Fibroblast of lung (primary cell): ENCODE measurements around the gene UNG.

Source experiments
- CTCF ChIP-seq, 2 donors: IDR thresholded peaks in 1 of 2; conservative IDR thresholded peaks in 1 of 2; 1 replicate in 1 of 2; 2 replicates in 1 of 2; pipeline ENCODE4 v1.5.1; 2011 to 2012; ENCODE audit warnings: low read length in 2 of 2, control low read depth in 1 of 2, inconsistent platforms in 1 of 2, low read depth in 1 of 2, mild to moderate bottlenecking in 1 of 2
- EZH2 ChIP-seq: IDR thresholded peaks from 2 replicates; pipeline ENCODE4 v1.5.1; 2012; ENCODE audit warnings: low read length, control low read depth, mild to moderate bottlenecking; ENCODE audit errors: missing control alignments

- no peak for TF ChIP-seq CTCF (conservative IDR thresholded peaks at IDR 0.05 in 1 of 2, IDR thresholded peaks at IDR 0.05 in 1 of 2; ENCODE audit: low read depth in 1 of 2, low read length in 2 of 2)
- TF ChIP-seq EZH2: no peak
These were observed 42.4 kb downstream of the UNG start for GRCh38 chr12:109139791-109140190.
